Ectodermal cell (in vitro differentiated cells): ENCODE results near the gene MYB.

Experiments used
- H3K27ac ChIP-seq: 2 replicates; pipeline ENCODE4 v1.7.0; 2013; ENCODE audit warnings: mild to moderate bottlenecking, low read depth, low read length; ENCODE audit not compliant: insufficient read depth, poor library complexity, severe bottlenecking
- H3K27me3 ChIP-seq: 2 replicates; pipeline ENCODE4 v1.7.0; 2013; ENCODE audit warnings: mild to moderate bottlenecking, low read length; ENCODE audit not compliant: insufficient read depth, control insufficient read depth, poor library complexity, severe bottlenecking
- H3K36me3 ChIP-seq: one replicate; pipeline ENCODE4 v1.7.0; 2013; ENCODE audit warnings: low read length; ENCODE audit not compliant: control insufficient read depth, insufficient read depth
- H3K4me1 ChIP-seq: one replicate; pipeline ENCODE4 v1.7.0; 2013; ENCODE audit warnings: low read length; ENCODE audit not compliant: control insufficient read depth, insufficient read depth
- H3K4me3 ChIP-seq: 2 replicates; pipeline ENCODE4 v1.7.0; 2013; ENCODE audit warnings: low read depth, low read length, control low read depth; ENCODE audit not compliant: insufficient read depth
- H3K9me3 ChIP-seq: 2 replicates; pipeline ENCODE4 v1.7.0; 2013; ENCODE audit warnings: mild to moderate bottlenecking, low read length, moderate library complexity; ENCODE audit not compliant: control insufficient read depth
- WGBS, 2 experiments: methylation state at CpG; one replicate each; pipeline ENCODE4 v1.1.7; 2013; ENCODE audit warnings: missing lambda C conversion rate in 2 of 2; 5-methylcytosine and 5-hydroxymethylcytosine counted together

The MYB gene

DNA sequence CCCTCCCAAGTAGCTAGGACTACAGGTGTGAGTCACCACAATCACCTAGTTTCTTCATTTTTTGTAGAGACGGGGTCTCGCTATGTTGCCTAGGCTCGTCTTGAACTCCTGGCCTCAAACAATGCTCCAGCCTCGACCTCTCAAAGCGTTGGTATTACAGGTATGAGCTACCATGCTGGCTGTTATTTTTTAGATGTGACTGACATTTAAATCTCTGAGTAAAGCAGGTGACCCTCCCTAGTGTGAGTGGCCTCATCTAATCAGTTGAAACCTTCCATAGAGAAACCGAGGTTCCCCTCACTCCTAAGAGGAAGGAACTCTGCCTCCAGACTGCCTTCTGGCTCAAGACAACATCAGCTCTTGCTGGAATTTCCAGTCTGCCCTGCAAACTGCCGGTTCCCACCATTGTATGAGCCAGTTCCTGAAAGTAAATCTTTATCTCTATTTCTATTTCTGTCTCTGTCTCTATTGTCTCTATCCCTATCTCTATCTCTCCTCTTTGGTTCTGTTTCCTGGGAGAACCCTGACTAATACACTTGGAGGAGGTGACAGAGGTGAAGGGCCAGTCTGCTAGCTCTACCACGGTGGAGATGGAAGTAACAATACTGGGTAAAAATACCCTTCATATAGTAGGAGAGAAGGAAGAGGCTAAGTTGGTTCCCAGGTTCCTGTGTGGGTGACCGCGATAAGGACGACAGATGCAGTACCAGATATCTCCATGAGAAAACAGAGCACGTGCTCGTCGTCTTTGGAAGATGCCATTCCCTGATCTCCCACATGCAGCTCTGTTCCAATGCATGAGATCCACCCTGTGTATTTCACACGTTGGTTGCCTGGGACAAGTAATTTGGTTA lies 81.0 kb downstream of the MYB start:
- Histone ChIP-seq H3K4me3 (no peak overlapping the region), H3K27me3 (no peaks in the 10 kb centered on the region), H3K4me1 (no peaks in the 10 kb centered on the region), H3K27ac (no peak overlapping the region), H3K9me3 (no peaks in the 10 kb centered on the region), H3K36me3 (no peaks in the 10 kb centered on the region)
- 91 to 96% methylated on average over 15 of the region's 15 CpGs for WGBS, 2 experiments

DNA sequence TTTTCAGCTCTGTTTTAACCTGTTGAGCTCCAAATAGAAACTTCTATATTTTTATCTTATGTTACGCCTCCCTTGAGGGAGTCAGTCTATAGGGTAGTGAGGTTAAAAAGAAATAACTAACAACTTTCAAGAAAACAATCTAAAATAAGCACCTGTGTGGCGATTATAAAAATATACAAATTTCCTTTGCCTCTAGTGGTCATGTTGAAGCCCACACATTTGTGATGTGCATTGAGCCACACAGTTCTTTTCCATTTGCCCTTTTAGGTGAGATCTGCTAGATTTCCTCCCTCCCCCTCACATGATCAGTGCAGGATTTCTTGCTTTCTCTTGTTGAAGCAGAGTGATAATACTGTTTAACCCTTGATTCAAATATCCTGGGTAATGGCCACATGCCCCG lies 84.2 kb downstream of the MYB start:
- no peaks in the 10 kb centered on the region for H3K9me3 ChIP-seq
- 90 to 97% methylated on average over 2 of the region's 3 CpGs for WGBS, 2 experiments
- H3K27ac ChIP-seq = no peak overlapping the region
- H3K36me3 ChIP-seq = no peaks in the 10 kb centered on the region
- no peak overlapping the region for H3K4me3 ChIP-seq
- H3K4me1 ChIP-seq = no peaks in the 10 kb centered on the region
- no peaks in the 10 kb centered on the region for H3K27me3 ChIP-seq

DNA sequence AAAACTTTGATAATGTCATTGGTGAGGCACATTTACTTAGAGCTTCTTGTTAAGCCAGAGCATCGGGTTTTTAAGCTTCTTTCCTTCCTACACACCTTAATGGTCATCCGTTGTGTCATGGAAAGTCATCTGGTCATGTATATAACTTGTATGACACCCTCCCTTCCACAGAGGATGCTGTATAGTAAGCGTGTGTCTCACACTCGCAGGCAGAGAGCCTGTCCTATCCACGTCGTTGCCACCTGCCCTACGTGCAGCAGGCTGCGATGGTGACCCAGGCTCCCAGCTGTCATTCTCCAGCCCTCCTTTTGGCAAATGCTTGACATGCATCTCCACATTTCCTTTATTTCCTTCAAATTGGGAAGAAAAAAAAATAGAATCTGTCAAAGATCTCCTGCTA lies 85.6 kb downstream of the MYB start:
- no peak overlapping the region for H3K4me3 ChIP-seq
- H3K4me1 ChIP-seq = no peaks in the 10 kb centered on the region
- no peaks in the 10 kb centered on the region for H3K9me3 ChIP-seq

DNA sequence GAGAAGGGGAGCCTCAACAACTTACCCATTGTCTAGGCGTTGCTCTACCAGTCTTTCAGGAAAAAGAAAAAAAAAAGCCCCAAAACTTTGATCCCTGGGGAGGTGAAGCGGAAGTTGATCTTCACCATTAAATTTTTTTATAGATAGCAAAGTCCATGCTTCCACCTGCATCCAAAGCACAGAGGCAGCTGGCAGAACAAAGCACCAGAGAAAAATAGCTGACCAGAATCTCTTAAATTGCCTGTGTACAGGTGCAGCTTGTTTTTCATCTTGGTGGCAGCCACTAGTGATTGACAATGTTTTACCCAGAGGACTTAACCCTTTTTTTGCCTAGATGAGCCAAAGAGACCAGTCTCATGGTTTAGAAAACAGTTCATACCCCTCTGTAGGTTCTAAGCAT lies 86.0 kb downstream of the MYB start:
- 73 to 76% methylated on average over 2 of the region's 2 CpGs for WGBS, 2 experiments
- Histone ChIP-seq H3K27me3 (no peaks in the 10 kb centered on the region), H3K27ac (no peak overlapping the region), H3K4me1 (no peaks in the 10 kb centered on the region), H3K4me3 (no peak overlapping the region), H3K36me3 (no peaks in the 10 kb centered on the region), H3K9me3 (no peaks in the 10 kb centered on the region)

More for the DNA sequence above, 85.6 kb downstream of the MYB start:
- no peak overlapping the region for H3K27ac ChIP-seq
- no peaks in the 10 kb centered on the region for H3K27me3 ChIP-seq
- no peaks in the 10 kb centered on the region for H3K36me3 ChIP-seq
- WGBS, 2 experiments = 88 to 90% methylated on average over 8 of the region's 8 CpGs

DNA sequence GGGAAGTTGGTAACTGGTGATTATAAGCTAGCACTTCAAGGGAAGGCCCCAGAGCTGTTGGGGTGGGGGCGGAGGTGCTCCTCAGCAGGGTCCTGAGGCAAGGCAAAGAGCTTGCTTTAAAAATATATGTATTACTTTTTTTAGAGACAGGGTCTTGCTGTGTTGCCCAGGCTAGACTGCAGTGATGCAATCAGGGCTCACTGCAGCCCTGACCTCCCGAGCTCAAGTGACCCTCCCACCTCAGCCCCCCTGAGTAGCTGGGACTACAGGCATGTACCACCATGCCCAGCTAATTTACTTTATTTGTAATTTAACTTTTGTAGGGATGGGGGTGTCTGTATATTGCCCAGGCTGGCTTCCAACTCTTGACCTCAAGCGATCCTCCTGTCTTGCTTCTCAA lies 87.2 kb downstream of the MYB start:
- no peaks in the 10 kb centered on the region for H3K9me3 ChIP-seq
- H3K27ac ChIP-seq = no peak overlapping the region
- no peaks in the 10 kb centered on the region for H3K27me3 ChIP-seq
- WGBS, 2 experiments = 91 to 93% methylated on average over 3 of the region's 3 CpGs
- no peak overlapping the region for H3K4me3 ChIP-seq
- no peaks in the 10 kb centered on the region for H3K36me3 ChIP-seq
- H3K4me1 ChIP-seq = no peaks in the 10 kb centered on the region

DNA sequence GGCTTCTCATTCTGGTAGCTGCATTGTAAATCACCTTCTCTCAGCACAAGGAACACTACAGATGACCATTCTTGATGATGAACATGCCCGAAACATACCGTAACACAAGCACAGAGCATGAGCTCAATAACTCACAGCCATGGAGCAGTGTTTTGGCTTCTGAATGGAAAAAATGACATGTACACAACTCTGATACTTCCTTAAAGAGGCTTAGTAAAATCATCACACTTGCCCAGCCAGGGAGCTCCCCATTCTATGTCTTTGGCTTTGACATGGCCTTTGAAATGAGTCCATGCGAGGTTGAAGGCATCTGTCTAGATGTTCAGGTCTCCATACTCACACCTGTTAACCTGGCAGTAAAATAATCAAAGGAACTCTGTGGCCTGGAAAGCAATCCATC lies 87.6 kb downstream of the MYB start:
- H3K4me3 ChIP-seq = no peak overlapping the region
- no peaks in the 10 kb centered on the region for H3K9me3 ChIP-seq
- no peaks in the 10 kb centered on the region for H3K4me1 ChIP-seq
- no peaks in the 10 kb centered on the region for H3K36me3 ChIP-seq
- WGBS, 2 experiments = 95 to 98% methylated on average over 3 of the region's 3 CpGs
- H3K27ac ChIP-seq = no peak overlapping the region
- H3K27me3 ChIP-seq = no peaks in the 10 kb centered on the region
